ENCODE data around the gene CELA2B.
"Not testable (repeated sequence)": the region's sequence is repeated elsewhere in the genome, so short reads cannot be mapped to it uniquely, and the experiment has no call there.

CELA2B gene

DNA sequence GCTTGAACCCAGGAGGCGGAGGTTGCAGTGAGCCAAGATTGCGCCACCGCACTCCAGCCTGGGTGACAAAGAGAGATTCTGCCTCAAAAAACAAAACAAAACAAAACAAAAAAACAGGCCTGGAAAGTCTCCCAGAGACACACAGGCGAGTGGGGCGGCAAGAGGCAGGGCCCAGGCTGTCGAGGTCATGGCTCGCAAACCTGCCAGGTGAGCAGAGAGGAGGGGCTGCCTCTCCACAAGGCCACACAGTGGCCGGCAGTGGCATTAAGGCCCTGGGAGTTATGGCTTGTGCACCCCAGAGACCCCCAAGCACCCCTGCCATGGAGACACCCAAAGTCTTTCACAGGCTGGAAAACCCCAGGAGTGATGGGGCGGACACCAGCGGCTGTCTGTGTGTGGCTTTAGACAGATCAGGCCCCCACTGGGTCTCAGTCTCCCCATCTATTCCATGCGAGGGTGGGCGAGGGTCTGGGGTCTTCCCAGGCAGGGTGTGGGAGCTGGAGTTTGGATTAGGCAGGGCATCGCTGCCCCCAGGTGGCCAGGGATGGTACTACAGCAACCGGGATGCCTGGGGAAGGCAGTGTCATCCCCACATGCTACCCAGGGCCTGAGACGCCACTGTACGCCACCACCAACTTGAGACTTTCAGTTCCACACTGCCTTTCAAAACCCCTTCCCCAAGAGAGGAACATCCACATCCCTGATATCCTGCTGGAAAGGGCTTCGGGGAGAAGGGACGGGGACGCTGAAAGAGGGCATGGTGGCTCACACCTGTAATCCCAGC lies 44.9 kb upstream of the CELA2B start:
- DNase-seq (ENCODE audit: low read depth), result no peak
- no peak overlapping the region for H3K4me3 ChIP-seq (ENCODE audit: low read depth, low read length)
- peak; percentile 93 for TF ChIP-seq CTCF (IDR thresholded peaks at IDR 0.05; ENCODE audit: low read depth, low read length, missing control alignments)
- in situ Hi-C loops (cut with HindIII; ENCODE audit: low sequenced_read_pairs), result loop anchor here (25.0 kb wide), 1 partner anchor 294 kb away; no protein-coding TSS in a partner anchor

DNA sequence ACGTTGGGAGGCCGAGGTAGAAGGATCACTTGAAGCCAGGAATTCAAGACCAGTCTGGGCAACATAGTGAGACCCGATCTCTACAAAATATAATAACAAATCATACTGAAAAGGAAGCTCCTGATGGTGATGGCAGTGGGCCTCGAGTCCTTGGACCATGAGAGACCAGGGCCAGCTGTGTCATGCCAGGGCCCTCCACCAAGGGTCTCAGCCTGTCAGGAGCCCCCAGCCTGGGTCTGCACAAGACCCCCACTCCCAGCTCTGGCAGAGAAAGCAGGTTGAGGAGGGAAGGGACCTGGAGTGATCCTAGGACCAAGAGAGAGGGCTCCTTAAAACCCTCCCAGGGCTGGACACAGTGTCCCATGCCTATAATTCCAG lies 44.3 kb upstream of the CELA2B start:
- in situ Hi-C loops (cut with HindIII; ENCODE audit: low sequenced_read_pairs), result loop anchor here (25.0 kb wide), 1 partner anchor 294 kb away; no protein-coding TSS in a partner anchor
- TF ChIP-seq CTCF (IDR thresholded peaks at IDR 0.05; ENCODE audit: low read depth, low read length, missing control alignments), result no peak
- DNase-seq (ENCODE audit: low read depth), result no peak
- no peak overlapping the region for H3K4me3 ChIP-seq (ENCODE audit: low read depth, low read length)

GRCh38 chr1:15432324-15432723 lies 43.6 kb upstream of the CELA2B start:
- no peak overlapping the region for H3K4me3 ChIP-seq (ENCODE audit: low read depth, low read length)
- in situ Hi-C loops (cut with HindIII; ENCODE audit: low sequenced_read_pairs), result loop anchor here (25.0 kb wide), 1 partner anchor 295 kb away; no protein-coding TSS in a partner anchor
- TF ChIP-seq CTCF (IDR thresholded peaks at IDR 0.05; ENCODE audit: low read depth, low read length, missing control alignments), result no peak
- no peak for DNase-seq (ENCODE audit: low read depth)

DNA sequence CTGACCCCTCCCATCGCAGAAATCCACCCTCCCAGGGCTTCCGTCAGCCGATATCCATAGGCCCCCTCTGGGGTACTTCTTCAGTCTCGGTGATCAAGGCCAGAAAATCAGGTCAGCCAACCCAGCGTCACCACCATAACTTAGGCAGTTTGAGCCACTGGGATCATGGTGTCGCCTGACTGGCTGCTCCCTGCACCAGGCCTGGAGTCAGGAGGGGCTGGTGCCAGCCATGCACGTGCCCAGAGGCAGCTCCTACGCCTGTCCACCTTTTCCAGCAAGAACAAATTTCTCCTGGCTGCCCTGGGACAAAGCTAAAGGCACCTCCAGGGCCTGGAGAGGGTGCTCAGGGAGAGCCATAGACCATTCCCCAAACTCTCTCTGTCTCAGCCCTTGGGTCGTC lies 42.4 kb upstream of the CELA2B start:
- H3K4me3 ChIP-seq (ENCODE audit: low read depth, low read length), result no peak overlapping the region
- no peak for DNase-seq (ENCODE audit: low read depth)
- TF ChIP-seq CTCF (IDR thresholded peaks at IDR 0.05; ENCODE audit: low read depth, low read length, missing control alignments), result no peak
- in situ Hi-C loops (cut with HindIII; ENCODE audit: low sequenced_read_pairs), result loop anchor here (25.0 kb wide), 1 partner anchor 296 kb away; no protein-coding TSS in a partner anchor

GRCh38 chr1:15434739-15435138 lies 41.2 kb upstream of the CELA2B start:
- in situ Hi-C loops (cut with HindIII; ENCODE audit: low sequenced_read_pairs), result loop anchor here (25.0 kb wide), 1 partner anchor 297 kb away; no protein-coding TSS in a partner anchor
- H3K4me3 ChIP-seq (ENCODE audit: low read depth, low read length); DNase-seq (ENCODE audit: low read depth): not testable (repeated sequence)

DNA sequence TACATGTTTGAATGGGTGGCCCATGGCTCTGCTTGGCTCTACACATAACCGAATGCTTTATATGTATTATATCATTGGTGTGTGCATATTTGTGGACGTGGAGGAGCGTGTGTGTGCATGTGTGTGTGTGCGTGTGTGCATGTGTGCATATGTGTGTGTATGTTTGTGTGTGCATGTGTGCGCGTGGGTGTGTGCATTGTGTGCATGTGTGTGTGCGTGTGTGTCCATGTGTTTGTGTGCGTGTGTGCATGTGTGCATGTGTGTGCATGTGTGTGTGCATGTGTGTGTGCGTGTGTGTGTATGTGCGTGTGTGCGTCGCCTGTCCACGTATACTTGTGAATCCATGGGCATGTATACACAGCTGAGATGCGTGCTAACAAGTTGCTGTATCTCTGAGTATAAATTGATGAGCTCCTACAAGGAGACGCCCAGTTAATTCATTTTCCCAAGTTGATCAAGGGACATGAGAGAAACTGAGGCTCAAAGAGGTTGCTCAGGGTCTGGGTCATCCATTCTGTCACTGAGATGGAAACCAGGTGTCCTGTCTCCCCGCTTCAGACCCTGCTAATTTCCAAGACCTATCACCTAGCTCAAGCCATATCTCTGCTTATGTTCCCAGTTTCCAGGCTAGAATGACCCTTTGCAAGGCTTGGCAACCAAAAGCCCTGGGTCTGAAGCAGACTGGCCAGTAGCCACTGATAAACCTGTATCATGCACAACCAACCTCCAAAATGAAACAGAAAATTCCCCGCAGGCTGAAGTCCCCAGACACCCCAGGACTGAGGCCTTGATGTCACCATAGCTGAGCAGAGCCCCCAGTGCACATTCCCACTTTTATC lies 40.4 kb upstream of the CELA2B start:
- H3K4me3 ChIP-seq (ENCODE audit: low read depth, low read length), result no peak overlapping the region
- no peak for DNase-seq (ENCODE audit: low read depth)
- in situ Hi-C loops (cut with HindIII; ENCODE audit: low sequenced_read_pairs), result loop anchor here (25.0 kb wide), 1 partner anchor 298 kb away; no protein-coding TSS in a partner anchor
- TF ChIP-seq CTCF (IDR thresholded peaks at IDR 0.05; ENCODE audit: low read depth, low read length, missing control alignments), result no peak

All from astrocyte of the cerebellum (primary cell).